HG03520 (cell line): ENCODE results near the gene GFOD2.

Experiments used
- ATAC-seq: cut with Tn5 transposase; IDR thresholded peaks from one replicate; pipeline ENCODE4 v1.9.1; 2021; ENCODE audit warnings: mild to moderate bottlenecking, moderate library complexity; ENCODE audit not compliant: unreplicated experiment

The GFOD2 gene

GRCh38 chr16:67647681-67648080 is 71.4 kb downstream of the GFOD2 start:
- no peak for ATAC-seq

- no peak for ATAC-seq
These were observed 71.9 kb downstream of the GFOD2 start for GRCh38 chr16:67647111-67647651.

- ATAC-seq = no peak
These were observed 73.6 kb downstream of the GFOD2 start for GRCh38 chr16:67645397-67646121.

DNA sequence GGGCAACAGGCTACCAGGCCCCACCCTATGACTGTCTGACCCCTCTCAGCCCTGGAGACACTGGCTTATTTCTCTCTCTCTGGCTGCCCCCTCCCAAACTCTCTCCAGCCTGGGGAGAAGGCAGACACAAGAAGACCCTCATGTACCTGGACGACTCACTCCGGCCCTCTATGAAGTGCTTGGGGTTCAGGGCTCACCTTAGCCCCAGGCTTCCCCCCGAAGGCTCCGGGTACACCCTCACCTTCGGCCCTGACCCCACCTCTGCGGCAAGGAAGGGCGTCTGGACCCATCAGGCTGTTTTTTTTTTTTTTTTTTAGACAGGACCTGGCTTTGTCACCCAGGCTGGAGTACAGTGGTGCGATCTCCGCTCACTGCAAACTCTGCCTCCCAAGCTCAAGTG is 75.1 kb downstream of the GFOD2 start:
- ATAC-seq = no peak

- no peak for ATAC-seq
These were observed 77.1 kb downstream of the GFOD2 start for GRCh38 chr16:67641779-67642708.

DNA sequence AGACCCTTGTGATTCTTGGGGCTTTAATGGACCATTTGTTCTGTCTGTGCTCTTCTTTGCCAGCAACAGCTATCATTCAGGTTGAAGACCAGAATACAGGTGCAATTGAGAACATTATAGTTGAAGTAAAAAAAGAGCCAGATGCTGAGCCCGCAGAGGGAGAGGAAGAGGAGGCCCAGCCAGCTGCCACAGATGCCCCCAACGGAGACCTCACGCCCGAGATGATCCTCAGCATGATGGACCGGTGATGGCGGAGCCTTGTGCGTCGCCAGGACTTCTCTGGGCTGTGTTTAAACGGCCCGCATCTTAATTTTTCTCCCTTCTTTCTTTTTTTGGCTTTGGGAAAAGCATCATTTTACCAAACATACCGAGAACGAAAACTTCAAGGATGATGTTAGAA is 81.5 kb downstream of the GFOD2 start:
- ATAC-seq = no peak

DNA sequence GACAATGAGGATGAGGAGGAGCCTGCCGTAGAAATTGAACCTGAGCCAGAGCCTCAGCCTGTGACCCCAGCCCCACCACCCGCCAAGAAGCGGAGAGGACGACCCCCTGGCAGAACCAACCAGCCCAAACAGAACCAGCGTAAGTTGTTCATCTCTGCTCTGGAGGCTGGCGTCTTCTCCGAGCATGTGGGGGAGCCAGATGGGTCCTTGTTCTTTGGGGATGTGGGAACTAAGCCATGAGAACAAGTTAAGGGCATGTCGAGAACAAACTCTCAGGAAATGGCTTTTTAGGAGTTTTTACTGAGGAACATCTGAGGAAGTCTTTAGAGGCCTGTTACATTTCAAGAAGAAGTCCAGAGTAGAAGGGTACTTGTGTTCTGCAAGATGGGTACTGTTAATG is 82.4 kb downstream of the GFOD2 start:
- no peak for ATAC-seq

DNA sequence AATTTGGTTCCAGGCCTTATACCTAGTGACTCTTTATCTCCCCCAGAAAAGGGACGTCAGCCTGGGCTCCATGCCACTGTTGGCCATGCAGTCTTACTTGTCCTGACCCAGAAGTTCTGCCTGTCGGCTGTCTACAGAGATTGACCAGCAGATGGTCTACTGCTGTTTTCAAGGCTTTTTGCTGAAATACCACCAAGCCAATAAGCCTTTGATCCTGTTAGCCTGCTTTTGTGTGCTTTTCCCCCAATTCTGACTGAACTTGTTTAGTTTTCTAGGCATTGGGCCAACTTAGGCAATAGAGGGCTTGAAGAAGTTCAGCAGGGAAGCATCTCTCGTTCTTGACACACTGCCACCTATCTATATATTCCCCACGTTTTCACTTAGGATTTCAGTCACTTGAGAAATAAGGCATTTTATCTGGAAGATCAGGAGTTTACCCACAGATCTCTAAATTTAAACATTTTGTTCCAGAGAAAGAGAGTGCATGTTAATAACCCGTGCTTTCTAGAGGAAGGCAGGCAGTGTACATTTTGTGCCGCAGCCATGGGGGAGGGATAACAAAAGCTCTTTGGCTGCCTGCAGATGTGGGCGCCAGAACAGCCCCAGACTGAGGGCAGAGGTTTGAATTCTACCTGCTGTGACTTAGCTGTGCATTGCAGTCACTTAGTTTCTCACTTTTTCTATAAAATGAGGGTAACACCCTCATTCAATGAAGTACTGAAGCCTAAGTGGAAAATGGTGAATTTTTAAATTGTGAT is 86.5 kb downstream of the GFOD2 start:
- ATAC-seq = no peak

DNA sequence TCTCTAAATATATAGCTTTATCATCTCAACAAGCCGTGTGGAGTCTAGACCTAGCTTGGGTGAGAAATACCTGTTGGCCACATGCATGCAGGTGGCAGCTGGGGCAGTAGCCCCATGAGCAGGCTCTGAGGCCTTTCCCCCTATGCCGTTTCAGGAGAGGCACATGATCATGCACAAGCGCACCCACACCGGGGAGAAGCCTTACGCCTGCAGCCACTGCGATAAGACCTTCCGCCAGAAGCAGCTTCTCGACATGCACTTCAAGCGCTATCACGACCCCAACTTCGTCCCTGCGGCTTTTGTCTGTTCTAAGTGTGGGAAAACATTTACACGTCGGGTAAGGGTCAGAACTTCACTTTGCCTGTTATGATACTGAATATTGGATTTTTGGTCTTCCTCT is 90.9 kb downstream of the GFOD2 start:
- ATAC-seq = no peak
